ENCODE data around the gene ZMYM4.

Gene ZMYM4

DNA sequence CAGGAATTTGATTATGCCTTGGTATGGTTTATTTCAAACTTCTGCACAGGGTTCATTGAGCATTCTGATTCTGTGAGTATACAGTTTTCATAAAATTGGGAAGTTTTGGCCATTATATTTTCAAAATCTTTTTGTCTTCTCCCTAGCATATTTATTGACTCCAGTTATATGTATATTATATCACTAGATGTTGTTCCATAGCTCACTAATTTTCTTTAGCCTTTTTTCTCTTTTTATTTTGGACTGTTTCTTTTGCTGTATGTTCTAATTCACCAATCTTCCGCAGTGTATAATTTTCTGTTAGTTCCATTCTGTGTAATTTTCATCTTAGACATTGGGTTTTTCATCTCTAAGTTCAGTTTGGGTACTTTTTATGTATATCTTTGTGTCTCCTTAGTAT is 31.9 kb downstream of the ZMYM4 start:
- peaks cover 12% of the 10 kb centered on the region for H3K79me2 ChIP-seq (ENCODE audit: control insufficient read depth, insufficient read depth, low read length)
- H2BK15ac ChIP-seq (replicated peaks; ENCODE audit: low read depth) = no peak overlapping the region
- no peak overlapping the region for H3K23ac ChIP-seq (ENCODE audit: low read length)
- no peak overlapping the region for H4K8ac ChIP-seq (ENCODE audit: low read depth, low read length)
- H2BK5ac ChIP-seq (ENCODE audit: low read length) = no peak overlapping the region
- DNase-seq = no peak
- no peak overlapping the region for H3K4me2 ChIP-seq (ENCODE audit: low read length)
- H3K4me3 ChIP-seq (ENCODE audit: low read length) = no peak overlapping the region
- H3K36me3 ChIP-seq (ENCODE audit: control insufficient read depth, insufficient read depth, low read length) = no peaks in the 10 kb centered on the region
- H3K4me1 ChIP-seq (ENCODE audit: control insufficient read depth, low read depth, low read length) = no peaks in the 10 kb centered on the region
- no peak overlapping the region for H4K5ac ChIP-seq (ENCODE audit: low read length)
- H3K27ac ChIP-seq (ENCODE audit: low read depth, low read length) = no peak overlapping the region
- H3K18ac ChIP-seq (ENCODE audit: low read length) = no peak overlapping the region
- H3K9ac ChIP-seq (ENCODE audit: low read length) = no peak overlapping the region
- no peaks in the 10 kb centered on the region for H3K27me3 ChIP-seq (ENCODE audit: insufficient read depth, low read length, poor library complexity)
- no peak overlapping the region for H2AK5ac ChIP-seq (ENCODE audit: low read length)
- H3K79me1 ChIP-seq (ENCODE audit: low read length) = peaks cover 9% of the 10 kb centered on the region
- H2BK120ac ChIP-seq (ENCODE audit: low read depth, low read length) = no peak overlapping the region
- H3K56ac ChIP-seq (ENCODE audit: low read length) = no peak overlapping the region
- no peak overlapping the region for H3K4ac ChIP-seq (ENCODE audit: low read depth, low read length)
- WGBS (ENCODE audit: extremely low coverage, insufficient coverage, low lambda C conversion rate) = no CpG with 5 or more reads among the region's 1 CpG

GRCh38 chr1:35301674-35302392 is 33.3 kb downstream of the ZMYM4 start:
- Histone ChIP-seq H2BK15ac (replicated peaks; ENCODE audit: low read depth) (no peak overlapping the region), H3K79me2 (ENCODE audit: control insufficient read depth, insufficient read depth, low read length) (peaks cover 14% of the 10 kb centered on the region), H3K79me1 (ENCODE audit: low read length) (peaks cover 7% of the 10 kb centered on the region), H3K27ac (ENCODE audit: low read depth, low read length) (no peak overlapping the region), H2BK120ac (ENCODE audit: low read depth, low read length) (no peak overlapping the region), H2BK5ac (ENCODE audit: low read length) (no peak overlapping the region), H3K4ac (ENCODE audit: low read depth, low read length) (no peak overlapping the region), H4K8ac (ENCODE audit: low read depth, low read length) (no peak overlapping the region), H3K23ac (ENCODE audit: low read length) (no peak overlapping the region), H3K9ac (ENCODE audit: low read length) (no peak overlapping the region), H3K56ac (ENCODE audit: low read length) (no peak overlapping the region), H3K36me3 (ENCODE audit: control insufficient read depth, insufficient read depth, low read length) (no peaks in the 10 kb centered on the region), H3K18ac (ENCODE audit: low read length) (peak overlapping the region; percentile 22), H3K4me3 (ENCODE audit: low read length) (no peak overlapping the region), H3K4me1 (ENCODE audit: control insufficient read depth, low read depth, low read length) (no peaks in the 10 kb centered on the region), H3K27me3 (ENCODE audit: insufficient read depth, low read length, poor library complexity) (no peaks in the 10 kb centered on the region), H2AK5ac (ENCODE audit: low read length) (no peak overlapping the region), H3K4me2 (ENCODE audit: low read length) (no peak overlapping the region), H4K5ac (ENCODE audit: low read length) (no peak overlapping the region)
- no CpG with 5 or more reads among the region's 7 CpGs for whole genome bisulfite sequencing (ENCODE audit: extremely low coverage, insufficient coverage, low lambda C conversion rate)
- DNase-seq = no peak

- H3K36me3 ChIP-seq (ENCODE audit: control insufficient read depth, insufficient read depth, low read length) = no peaks in the 10 kb centered on the region
- H3K4me1 ChIP-seq (ENCODE audit: control insufficient read depth, low read depth, low read length) = no peaks in the 10 kb centered on the region
- H3K27me3 ChIP-seq (ENCODE audit: insufficient read depth, low read length, poor library complexity) = no peaks in the 10 kb centered on the region
- H3K79me2 ChIP-seq (ENCODE audit: control insufficient read depth, insufficient read depth, low read length) = peaks cover 12% of the 10 kb centered on the region
- H4K5ac ChIP-seq (ENCODE audit: low read length) = no peak overlapping the region
- H3K79me1 ChIP-seq (ENCODE audit: low read length) = peaks cover 5% of the 10 kb centered on the region
- DNase-seq = no peak
- H2BK5ac ChIP-seq (ENCODE audit: low read length) = no peak overlapping the region
- no peak overlapping the region for H3K56ac ChIP-seq (ENCODE audit: low read length)
- no peak overlapping the region for H3K4ac ChIP-seq (ENCODE audit: low read depth, low read length)
- no peak overlapping the region for H3K4me3 ChIP-seq (ENCODE audit: low read length)
- H3K27ac ChIP-seq (ENCODE audit: low read depth, low read length) = no peak overlapping the region
- H2BK15ac ChIP-seq (replicated peaks; ENCODE audit: low read depth) = no peak overlapping the region
- H3K18ac ChIP-seq (ENCODE audit: low read length) = no peak overlapping the region
- no CpG with 5 or more reads among the region's 3 CpGs for WGBS (ENCODE audit: extremely low coverage, insufficient coverage, low lambda C conversion rate)
- H2BK120ac ChIP-seq (ENCODE audit: low read depth, low read length) = no peak overlapping the region
- no peak overlapping the region for H4K8ac ChIP-seq (ENCODE audit: low read depth, low read length)
- H3K23ac ChIP-seq (ENCODE audit: low read length) = no peak overlapping the region
- H3K4me2 ChIP-seq (ENCODE audit: low read length) = no peak overlapping the region
- H2AK5ac ChIP-seq (ENCODE audit: low read length) = no peak overlapping the region
- no peak overlapping the region for H3K9ac ChIP-seq (ENCODE audit: low read length)
Observed at GRCh38 chr1:35305383-35305782, 36.9 kb downstream of the ZMYM4 start.

DNA sequence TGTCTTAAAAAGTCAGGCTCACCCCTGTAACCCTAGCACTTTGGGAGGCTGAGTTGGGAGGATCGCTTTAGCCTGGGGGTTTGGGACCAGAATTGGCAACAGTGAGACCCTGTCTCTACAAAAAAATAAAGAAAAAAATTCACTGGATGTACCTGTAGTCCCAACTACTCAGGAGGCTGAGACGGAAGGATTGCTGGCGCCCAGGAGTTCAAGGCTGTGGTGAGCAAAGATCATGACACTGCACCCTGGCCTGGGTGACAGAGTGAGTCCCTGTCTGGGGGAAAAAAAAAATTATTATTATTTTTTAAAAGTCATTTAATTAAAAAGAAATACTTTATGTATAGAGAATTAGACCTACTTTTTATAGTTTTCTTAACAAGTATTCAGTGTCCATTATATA is 47.1 kb downstream of the ZMYM4 start:
- Histone ChIP-seq H2BK15ac (replicated peaks; ENCODE audit: low read depth) (no peak overlapping the region), H3K27me3 (ENCODE audit: insufficient read depth, low read length, poor library complexity) (no peaks in the 10 kb centered on the region), H3K4me1 (ENCODE audit: control insufficient read depth, low read depth, low read length) (no peaks in the 10 kb centered on the region), H3K4me2 (ENCODE audit: low read length) (no peak overlapping the region), H3K56ac (ENCODE audit: low read length) (no peak overlapping the region), H3K27ac (ENCODE audit: low read depth, low read length) (no peak overlapping the region), H3K18ac (ENCODE audit: low read length) (no peak overlapping the region), H3K79me2 (ENCODE audit: control insufficient read depth, insufficient read depth, low read length) (peaks cover 9% of the 10 kb centered on the region), H3K23ac (ENCODE audit: low read length) (no peak overlapping the region), H3K36me3 (ENCODE audit: control insufficient read depth, insufficient read depth, low read length) (no peaks in the 10 kb centered on the region), H4K5ac (ENCODE audit: low read length) (no peak overlapping the region), H2BK5ac (ENCODE audit: low read length) (no peak overlapping the region), H3K4ac (ENCODE audit: low read depth, low read length) (no peak overlapping the region), H3K9ac (ENCODE audit: low read length) (no peak overlapping the region), H2BK120ac (ENCODE audit: low read depth, low read length) (no peak overlapping the region), H2AK5ac (ENCODE audit: low read length) (no peak overlapping the region), H4K8ac (ENCODE audit: low read depth, low read length) (no peak overlapping the region), H3K79me1 (ENCODE audit: low read length) (peaks cover 7% of the 10 kb centered on the region), H3K4me3 (ENCODE audit: low read length) (no peak overlapping the region)
- WGBS (ENCODE audit: extremely low coverage, insufficient coverage, low lambda C conversion rate) = no CpG with 5 or more reads among the region's 3 CpGs
- no peak for DNase-seq

DNA sequence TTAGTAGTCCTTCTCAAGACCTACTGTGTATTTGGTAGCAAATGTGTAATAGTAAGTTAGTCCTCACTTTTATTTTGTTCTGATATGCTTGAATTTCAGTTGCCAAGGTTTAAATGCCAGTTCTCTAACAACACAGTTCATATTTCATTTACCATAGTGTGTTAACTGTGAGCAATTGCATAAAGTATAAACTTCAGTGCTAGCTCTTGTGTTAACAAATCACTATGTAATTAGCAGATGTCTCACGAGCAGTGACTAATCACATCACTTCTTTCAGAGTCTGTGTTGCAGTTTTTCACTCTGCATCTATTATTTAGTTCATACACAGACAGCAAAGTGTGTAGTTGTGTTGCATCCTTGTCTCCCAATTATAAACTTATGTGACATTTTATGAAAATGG is 47.8 kb downstream of the ZMYM4 start:
- H2BK120ac ChIP-seq (ENCODE audit: low read depth, low read length) = no peak overlapping the region
- DNase-seq = no peak
- no peak overlapping the region for H2AK5ac ChIP-seq (ENCODE audit: low read length)
- H3K23ac ChIP-seq (ENCODE audit: low read length) = no peak overlapping the region
- no peak overlapping the region for H4K5ac ChIP-seq (ENCODE audit: low read length)
- H3K79me1 ChIP-seq (ENCODE audit: low read length) = peaks cover 7% of the 10 kb centered on the region
- no peak overlapping the region for H3K4me3 ChIP-seq (ENCODE audit: low read length)
- no peak overlapping the region for H3K56ac ChIP-seq (ENCODE audit: low read length)
- no peaks in the 10 kb centered on the region for H3K27me3 ChIP-seq (ENCODE audit: insufficient read depth, low read length, poor library complexity)
- H3K4ac ChIP-seq (ENCODE audit: low read depth, low read length) = no peak overlapping the region
- H3K18ac ChIP-seq (ENCODE audit: low read length) = no peak overlapping the region
- no peak overlapping the region for H3K4me2 ChIP-seq (ENCODE audit: low read length)
- H2BK15ac ChIP-seq (replicated peaks; ENCODE audit: low read depth) = no peak overlapping the region
- no peaks in the 10 kb centered on the region for H3K4me1 ChIP-seq (ENCODE audit: control insufficient read depth, low read depth, low read length)
- no peak overlapping the region for H3K9ac ChIP-seq (ENCODE audit: low read length)
- H2BK5ac ChIP-seq (ENCODE audit: low read length) = no peak overlapping the region
- H3K27ac ChIP-seq (ENCODE audit: low read depth, low read length) = no peak overlapping the region
- WGBS (ENCODE audit: extremely low coverage, insufficient coverage, low lambda C conversion rate) = no CpG with 5 or more reads among the region's 1 CpG
- H3K79me2 ChIP-seq (ENCODE audit: control insufficient read depth, insufficient read depth, low read length) = peaks cover 10% of the 10 kb centered on the region
- H3K36me3 ChIP-seq (ENCODE audit: control insufficient read depth, insufficient read depth, low read length) = no peaks in the 10 kb centered on the region
- H4K8ac ChIP-seq (ENCODE audit: low read depth, low read length) = no peak overlapping the region
